Measurements from ENCODE around the gene HIF1A.

DNA sequence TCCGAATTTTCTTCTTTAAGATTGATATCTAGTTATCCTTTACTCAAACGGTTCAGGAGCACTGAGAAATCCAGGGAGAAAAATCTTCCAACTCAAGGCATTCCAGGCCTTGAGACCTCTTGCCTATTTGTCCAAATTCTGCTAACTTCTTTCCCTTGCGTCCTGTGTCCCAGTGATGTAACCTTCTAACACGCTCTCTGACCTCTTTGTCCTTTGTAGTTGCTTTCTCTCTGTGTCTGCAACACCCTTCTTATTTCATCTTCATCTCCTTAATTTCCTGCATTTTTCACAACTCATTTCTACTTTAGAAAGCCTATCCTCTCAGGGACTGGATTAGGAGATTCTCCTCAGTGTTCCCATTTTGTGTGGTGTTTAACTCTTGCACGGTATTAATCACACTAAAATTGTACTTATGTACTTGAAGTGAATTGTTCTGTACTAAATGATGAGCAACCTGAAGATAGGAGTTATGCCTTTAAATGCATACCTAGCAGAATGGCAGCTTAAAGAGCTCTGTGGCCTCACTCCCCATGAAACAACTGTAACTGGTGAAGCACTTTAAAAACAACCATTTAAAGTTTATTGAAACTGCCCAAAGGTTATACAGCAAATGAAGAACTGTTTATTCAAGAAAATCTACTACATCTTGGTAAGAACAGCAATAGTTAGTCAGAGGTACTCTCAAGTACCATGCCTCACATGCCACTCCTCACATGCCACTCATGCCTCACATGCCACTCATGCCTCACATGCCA is 59.5 kb downstream of the HIF1A start:
- TF ChIP-seq, protein P1, sequence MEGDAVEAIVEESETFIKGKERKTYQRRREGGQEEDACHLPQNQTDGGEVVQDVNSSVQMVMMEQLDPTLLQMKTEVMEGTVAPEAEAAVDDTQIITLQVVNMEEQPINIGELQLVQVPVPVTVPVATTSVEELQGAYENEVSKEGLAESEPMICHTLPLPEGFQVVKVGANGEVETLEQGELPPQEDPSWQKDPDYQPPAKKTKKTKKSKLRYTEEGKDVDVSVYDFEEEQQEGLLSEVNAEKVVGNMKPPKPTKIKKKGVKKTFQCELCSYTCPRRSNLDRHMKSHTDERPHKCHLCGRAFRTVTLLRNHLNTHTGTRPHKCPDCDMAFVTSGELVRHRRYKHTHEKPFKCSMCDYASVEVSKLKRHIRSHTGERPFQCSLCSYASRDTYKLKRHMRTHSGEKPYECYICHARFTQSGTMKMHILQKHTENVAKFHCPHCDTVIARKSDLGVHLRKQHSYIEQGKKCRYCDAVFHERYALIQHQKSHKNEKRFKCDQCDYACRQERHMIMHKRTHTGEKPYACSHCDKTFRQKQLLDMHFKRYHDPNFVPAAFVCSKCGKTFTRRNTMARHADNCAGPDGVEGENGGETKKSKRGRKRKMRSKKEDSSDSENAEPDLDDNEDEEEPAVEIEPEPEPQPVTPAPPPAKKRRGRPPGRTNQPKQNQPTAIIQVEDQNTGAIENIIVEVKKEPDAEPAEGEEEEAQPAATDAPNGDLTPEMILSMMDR (IDR thresholded peaks at IDR 0.05; ENCODE audit: extremely low read depth in 1 of 2, insufficient read depth in 1 of 2, low read depth in 1 of 2, low read length in 2 of 2) = no peak
- TF ChIP-seq POLR2A (IDR thresholded peaks at IDR 0.05; ENCODE audit: low read depth, low read length) (no peak), EZH2 (IDR thresholded peaks at IDR 0.05; ENCODE audit: borderline replicate concordance, low read depth, low read length, severe bottlenecking) (no peak), JUN (IDR thresholded peaks at IDR 0.05; ENCODE audit: borderline replicate concordance, insufficient read depth, insufficient read length, low read depth) (peak; percentile 8), MYC (IDR thresholded peaks at IDR 0.05; ENCODE audit: low read depth, low read length) (no peak), POLR2AphosphoS5 (IDR thresholded peaks at IDR 0.05; ENCODE audit: insufficient read depth, low read depth, low read length) (no peak), FOS (IDR thresholded peaks at IDR 0.05; ENCODE audit: borderline replicate concordance, insufficient read depth, low read length) (no peak), GATA2 (IDR thresholded peaks at IDR 0.05; ENCODE audit: insufficient read depth, insufficient read length, low read depth, low read length) (no peak)
- TF ChIP-seq, protein P2, sequence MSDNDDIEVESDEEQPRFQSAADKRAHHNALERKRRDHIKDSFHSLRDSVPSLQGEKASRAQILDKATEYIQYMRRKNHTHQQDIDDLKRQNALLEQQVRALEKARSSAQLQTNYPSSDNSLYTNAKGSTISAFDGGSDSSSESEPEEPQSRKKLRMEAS (IDR thresholded peaks at IDR 0.05; ENCODE audit: insufficient read depth, insufficient read length) = no peak
